Esophagus squamous epithelium (tissue), 5 donors: Measurements from ENCODE around the gene FBXO9. TPM values are rescaled to one million over a fixed set of nuclear protein-coding genes. Genes with fewer than 3 reads are reported as not detected.

Source experiments
- DNase-seq: peaks from one replicate; lab custom pipeline; 2025; lab: John Stamatoyannopoulos, UW
- H3K27ac ChIP-seq, 4 donors: fragments of 200-600 bp; sonication (generic); one replicate each; pipeline ENCODE4 v1.5.1; 2016 to 2019; ENCODE audit warnings: mild to moderate bottlenecking in 1 of 4
- H3K27me3 ChIP-seq, 4 donors: fragments of 200-600 bp; sonication (generic); 1 replicate in 3 of 4; 2 replicates in 1 of 4; pipeline versions ENCODE4 v1.5.1 to v1.6.0; 2017 to 2021; ENCODE audit warnings: antibody characterized with exemption in 1 of 4
- H3K36me3 ChIP-seq, 3 donors: fragments of 200-600 bp; sonication (generic); one replicate each; pipeline ENCODE4 v1.5.1; 2016 to 2019
- H3K4me1 ChIP-seq, 3 donors: fragments of 200-600 bp; sonication (generic); one replicate each; pipeline ENCODE4 v1.5.1; 2017 to 2019
- H3K4me3 ChIP-seq, 4 donors: fragments of 200-600 bp; sonication (generic); 1 replicate in 3 of 4; 2 replicates in 1 of 4; pipeline ENCODE4 v1.5.1; 2016 to 2019; ENCODE audit warnings: mild to moderate bottlenecking in 2 of 4, moderate library complexity in 1 of 4
- H3K9me3 ChIP-seq, 3 donors: fragments of 200-600 bp; sonication (generic); one replicate each; pipeline ENCODE4 v1.5.1; 2016 to 2019
- CTCF ChIP-seq, 6 experiments: fragments of 450-650 bp in 4 of 6; fragments of 200-600 bp in 2 of 6; sonication (generic) in 2 of 6; IDR thresholded peaks; one replicate each; pipeline ENCODE4 v1.5.1; 2016 to 2019; ENCODE audit warnings: antibody characterized with exemption in 6 of 6, mild to moderate bottlenecking in 4 of 6, moderate library complexity in 4 of 6
- POLR2A ChIP-seq, 4 donors: fragments of 450-650 bp; IDR thresholded peaks; one replicate each; pipeline ENCODE4 v1.6.1; 2017; ENCODE audit warnings: antibody characterized with exemption in 4 of 4, mild to moderate bottlenecking in 4 of 4, moderate library complexity in 3 of 4
- WGBS, 2 donors: methylation state at CpG; one replicate each; pipeline ENCODE4 v1.1.5; 2018; 5-methylcytosine and 5-hydroxymethylcytosine counted together
- intact Hi-C: fragments of 100-400 bp; cut with DNase I; formaldehyde crosslinking; loops from one replicate; pipeline ENCODE4 v1.15.0; 2022
- total RNA-seq, 4 donors: library from RNA; depleted of rRNA; stranded (reverse); fragments of >200 nt; gene quantifications; one replicate each; pipeline ENCODE4 v1.1.0, GENCODE V29; 2016
- donor health status: DM: yes; HTN: yes; CAD: no.

FBXO9 gene
- total RNA-seq, 4 donors from 2014 or later = 28.8 to 61.4 (median 48.8) TPM

GRCh38 chr6:53067849-53068361 is 2.7 kb downstream of the FBXO9 start:
- Histone ChIP-seq H3K27me3 (no peaks in the 10 kb centered on the region), H3K27ac (no peak overlapping the region), H3K4me1 (peaks cover 0 to 52% (median 23%) of the 10 kb centered on the region in 3 donors), H3K36me3 (peaks cover 0 to 30% (median 0%) of the 10 kb centered on the region in 3 donors), H3K9me3 (no peaks in the 10 kb centered on the region), H3K4me3 (peak overlapping the region in 1 of 4 donors; percentile 90)
- no peak for TF ChIP-seq POLR2A (IDR thresholded peaks at IDR 0.05)
- TF ChIP-seq CTCF (IDR thresholded peaks at IDR 0.05) = no peak
- intact Hi-C loops = no loop called here
- WGBS, 2 donors = 43 to 64% methylated on average over 1 of the region's 1 CpG
- no peak for DNase-seq

DNA sequence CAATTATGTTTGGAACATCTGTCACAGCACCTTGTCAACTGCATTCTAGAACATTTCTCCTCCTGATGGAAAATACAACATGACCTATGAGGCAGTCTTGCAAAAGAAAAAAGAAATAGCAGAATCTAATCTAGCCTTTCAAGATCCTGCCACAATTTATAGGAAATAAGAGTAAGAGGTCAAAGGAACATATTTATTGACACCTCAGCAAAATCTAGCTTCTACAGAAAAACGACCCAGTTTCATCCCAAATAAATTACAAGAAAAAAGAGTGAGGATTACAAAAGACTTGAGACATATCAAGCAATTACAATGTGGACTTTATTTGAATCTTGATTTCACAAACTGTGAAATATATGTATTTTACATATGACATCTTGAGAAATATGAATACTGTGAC is 4.2 kb downstream of the FBXO9 start:
- Histone ChIP-seq H3K27ac (no peak overlapping the region), H3K9me3 (no peaks in the 10 kb centered on the region), H3K4me1 (peaks cover 0 to 45% (median 20%) of the 10 kb centered on the region in 3 donors), H3K27me3 (no peaks in the 10 kb centered on the region), H3K36me3 (peaks cover 0 to 45% (median 0%) of the 10 kb centered on the region in 3 donors), H3K4me3 (no peak overlapping the region)
- 43 to 46% methylated on average over 1 of the region's 1 CpG for WGBS, 2 donors
- no peak for TF ChIP-seq POLR2A (IDR thresholded peaks at IDR 0.05)
- no peak for TF ChIP-seq CTCF (IDR thresholded peaks at IDR 0.05)
- no peak for DNase-seq
- intact Hi-C loops = no loop called here

DNA sequence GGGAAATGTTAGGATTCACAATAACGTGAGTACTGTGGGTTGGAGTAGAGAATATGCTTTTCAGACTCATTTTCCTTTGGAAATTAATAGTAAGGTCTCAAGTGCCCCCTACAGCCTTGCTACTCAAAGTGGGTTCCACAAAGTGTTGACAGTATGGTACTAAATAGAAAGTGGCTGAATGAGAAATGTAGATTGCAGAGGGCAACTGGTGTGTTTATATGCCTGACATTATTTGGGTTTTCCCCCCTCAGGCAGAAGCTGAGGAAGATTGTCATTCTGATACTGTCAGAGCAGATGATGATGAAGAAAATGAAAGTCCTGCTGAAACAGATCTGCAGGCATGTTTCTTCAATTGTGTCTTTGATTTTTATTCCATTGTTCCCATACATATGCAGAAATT is 5.6 kb downstream of the FBXO9 start:
- WGBS, 2 donors = 46 to 64% methylated on average over 1 of the region's 1 CpG
- intact Hi-C loops = no loop called here
- Histone ChIP-seq H3K36me3 (peaks cover 0 to 59% (median 7%) of the 10 kb centered on the region in 3 donors), H3K27ac (no peak overlapping the region), H3K4me1 (peaks cover 0 to 42% (median 20%) of the 10 kb centered on the region in 3 donors), H3K4me3 (no peak overlapping the region), H3K27me3 (no peaks in the 10 kb centered on the region), H3K9me3 (no peaks in the 10 kb centered on the region)
- DNase-seq = no peak
- TF ChIP-seq CTCF (IDR thresholded peaks at IDR 0.05) (no peak), POLR2A (IDR thresholded peaks at IDR 0.05) (no peak)

GRCh38 chr6:53074347-53074746 is 9.1 kb downstream of the FBXO9 start:
- peaks cover 0 to 89% (median 14%) of the 10 kb centered on the region in 3 donors for H3K36me3 ChIP-seq
- TF ChIP-seq CTCF (IDR thresholded peaks at IDR 0.05) (no peak), POLR2A (IDR thresholded peaks at IDR 0.05) (no peak)
- H3K4me1 ChIP-seq = peaks cover 0 to 9% (median 0%) of the 10 kb centered on the region in 3 donors
- no peaks in the 10 kb centered on the region for H3K9me3 ChIP-seq
- intact Hi-C loops = no loop called here
- no peak overlapping the region for H3K4me3 ChIP-seq
- no peak overlapping the region for H3K27ac ChIP-seq
- WGBS, 2 donors = 91 to 94% methylated on average over 3 of the region's 3 CpGs
- no peaks in the 10 kb centered on the region for H3K27me3 ChIP-seq
- no peak for DNase-seq

- intact Hi-C loops = no loop called here
- Histone ChIP-seq H3K9me3 (no peaks in the 10 kb centered on the region), H3K4me3 (no peak overlapping the region), H3K27ac (no peak overlapping the region), H3K27me3 (no peaks in the 10 kb centered on the region), H3K36me3 (peaks cover 0 to 100% (median 20%) of the 10 kb centered on the region in 3 donors), H3K4me1 (no peaks in the 10 kb centered on the region)
- 92 to 95% methylated on average over 1 of the region's 1 CpG for WGBS, 2 donors
- TF ChIP-seq CTCF (IDR thresholded peaks at IDR 0.05) (no peak), POLR2A (IDR thresholded peaks at IDR 0.05) (no peak)
- DNase-seq = no peak
Observed at GRCh38 chr6:53080813-53081212, 15.6 kb downstream of the FBXO9 start.
